HG03196 (cell line): ENCODE results near the gene SPRED2.

Experiments
- ATAC-seq: cut with Tn5 transposase; IDR thresholded peaks from one replicate; pipeline ENCODE4 v1.9.1; 2021; ENCODE audit not compliant: unreplicated experiment

The SPRED2 gene

DNA sequence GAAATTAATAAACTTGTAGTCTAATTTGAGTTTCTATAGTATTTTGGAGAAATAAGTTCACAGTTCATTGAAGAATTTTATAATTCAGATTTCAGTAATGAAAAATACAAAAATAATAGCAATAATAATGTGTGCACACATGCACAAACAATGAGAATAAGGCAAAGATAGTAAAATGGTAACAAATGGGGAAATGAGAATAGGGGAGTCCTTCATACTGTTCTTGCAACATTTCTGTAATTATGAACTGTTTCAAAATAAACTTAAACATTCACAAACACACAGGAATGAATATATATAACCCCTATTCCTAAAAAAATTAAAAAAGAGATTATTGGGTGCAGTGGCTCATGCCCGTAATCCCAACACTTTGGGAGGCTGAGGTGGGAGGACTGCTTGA lies 63.9 kb downstream of the SPRED2 start:
- ATAC-seq = no peak

DNA sequence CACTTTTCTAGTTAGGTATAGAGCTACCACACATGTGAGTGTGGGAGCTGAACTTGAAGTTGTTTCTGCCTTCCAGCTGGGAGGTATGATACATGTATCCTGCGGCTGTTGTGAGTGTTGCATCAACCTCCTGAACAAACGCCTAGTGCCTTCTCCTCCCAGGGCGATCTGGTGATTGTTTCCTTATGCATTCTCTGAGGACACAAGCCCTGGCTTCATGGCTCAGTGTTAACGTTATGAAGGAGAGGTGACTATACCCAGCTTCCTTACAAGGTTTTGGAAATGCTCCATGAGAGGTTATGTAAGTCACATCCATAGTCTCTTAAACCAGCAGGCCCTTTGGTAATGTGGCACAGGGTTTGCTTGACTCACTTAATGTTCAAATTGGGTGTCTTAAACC lies 64.9 kb downstream of the SPRED2 start:
- ATAC-seq = no peak

DNA sequence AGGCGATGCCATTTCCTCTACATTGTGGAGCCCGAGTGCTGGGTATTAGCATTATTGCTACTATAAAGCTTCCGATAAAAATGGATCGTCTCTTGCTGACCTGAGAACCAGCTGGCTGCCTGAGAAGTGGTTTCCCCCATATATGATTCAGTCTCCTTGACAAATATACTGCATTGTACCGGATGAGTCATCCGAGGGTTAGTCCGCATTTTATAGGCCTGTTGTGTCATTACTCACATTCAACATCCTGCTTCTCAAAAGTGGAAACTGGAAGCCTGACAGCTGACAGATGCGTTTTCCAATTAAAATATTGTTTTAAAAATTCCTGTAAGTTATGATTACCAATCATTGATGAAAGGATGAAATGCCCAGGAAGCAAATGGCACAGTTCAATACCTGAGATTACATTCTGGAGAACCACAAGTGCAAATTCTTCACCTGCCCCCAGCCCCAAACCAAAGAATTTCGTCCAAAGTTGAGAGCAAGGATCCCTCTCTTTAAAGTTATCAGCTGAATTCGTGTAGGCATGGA lies 65.7 kb downstream of the SPRED2 start:
- no peak for ATAC-seq

DNA sequence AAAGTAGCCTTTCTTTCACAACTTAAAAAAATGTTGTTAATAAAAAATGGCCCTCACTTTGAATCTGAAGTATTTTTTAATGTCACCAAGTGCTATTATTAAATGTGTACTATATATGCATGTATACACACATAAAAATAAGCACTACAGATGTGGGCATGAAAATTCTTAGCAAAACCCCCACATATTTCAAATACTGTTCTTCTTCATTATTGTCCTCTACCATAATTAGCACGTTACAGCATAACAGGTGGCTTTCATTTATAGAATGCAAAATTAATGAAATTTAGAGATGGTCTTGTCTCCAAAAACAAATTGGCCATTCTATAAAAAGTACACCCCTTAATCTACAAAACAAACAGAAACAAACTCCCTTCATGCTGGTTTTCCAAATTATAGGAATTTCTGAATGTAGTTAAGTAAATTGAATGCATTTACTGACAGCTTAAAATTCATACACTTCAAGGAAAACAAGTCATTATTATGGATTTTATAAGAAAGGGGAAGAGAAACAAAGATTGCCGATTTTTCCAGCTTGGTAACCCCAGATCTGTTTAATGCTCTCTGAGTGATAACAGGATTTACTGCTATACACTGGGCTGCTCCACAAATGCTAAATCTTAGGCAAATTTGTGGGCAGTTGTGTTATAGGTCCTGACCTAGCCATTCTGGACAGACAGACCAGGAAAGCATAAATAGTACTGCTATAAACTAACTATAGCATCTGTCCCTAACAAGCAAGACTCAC lies 67.2 kb downstream of the SPRED2 start:
- ATAC-seq = no peak

DNA sequence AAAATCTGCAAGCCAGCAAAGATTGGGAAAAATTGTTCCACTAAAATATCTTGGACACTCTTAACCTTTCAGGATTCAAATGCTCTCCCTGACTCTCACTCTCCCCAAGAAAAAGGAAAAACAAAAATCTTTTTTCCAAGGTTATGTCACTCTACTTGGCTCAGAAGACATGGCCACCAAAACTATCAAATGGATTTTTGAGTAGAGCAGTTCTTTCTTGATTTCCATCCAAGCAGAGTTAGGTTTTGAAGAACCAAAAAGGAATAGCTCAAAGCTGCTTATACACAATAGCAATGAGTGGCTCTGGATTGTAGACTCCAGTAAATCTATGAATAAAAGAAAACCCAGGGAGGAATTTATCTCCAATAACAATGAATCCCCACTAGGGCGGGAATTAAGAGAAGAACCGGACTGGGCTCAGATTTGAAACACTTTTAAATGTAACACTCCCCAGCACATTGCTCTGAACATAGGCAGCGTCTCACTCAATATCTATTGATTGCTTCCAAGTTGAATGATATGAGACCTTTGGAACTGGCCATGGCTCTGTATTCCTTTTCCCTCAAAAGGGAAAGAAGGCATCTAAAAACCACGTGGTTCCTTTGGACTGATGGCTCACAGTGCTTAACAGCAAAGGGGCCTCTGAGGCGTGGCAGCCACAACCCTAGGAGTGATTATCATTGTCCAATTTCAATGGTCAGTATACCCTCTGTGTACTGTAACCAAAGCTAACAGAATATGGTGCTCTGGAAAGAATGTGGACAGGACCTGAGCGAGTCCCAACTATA lies 68.3 kb downstream of the SPRED2 start:
- ATAC-seq = no peak

DNA sequence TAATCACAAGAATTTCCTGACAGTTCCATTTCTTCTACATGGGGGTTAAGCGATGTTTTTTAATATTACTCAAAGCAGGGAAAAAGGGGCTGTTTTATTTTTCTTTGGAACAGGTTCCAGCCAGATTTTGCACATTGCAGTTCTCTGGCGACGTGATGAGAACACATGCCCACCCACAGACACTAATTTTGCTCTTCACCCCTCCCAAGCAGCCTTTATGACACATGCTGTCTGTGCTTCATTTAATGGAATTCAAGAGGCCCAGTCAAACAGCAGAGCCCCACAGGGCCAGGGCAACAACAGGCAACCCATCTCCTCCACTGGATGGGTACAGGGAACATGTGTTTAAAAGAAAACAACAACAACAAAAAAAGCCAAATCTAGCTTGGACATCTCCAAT lies 70.8 kb downstream of the SPRED2 start:
- no peak for ATAC-seq

DNA sequence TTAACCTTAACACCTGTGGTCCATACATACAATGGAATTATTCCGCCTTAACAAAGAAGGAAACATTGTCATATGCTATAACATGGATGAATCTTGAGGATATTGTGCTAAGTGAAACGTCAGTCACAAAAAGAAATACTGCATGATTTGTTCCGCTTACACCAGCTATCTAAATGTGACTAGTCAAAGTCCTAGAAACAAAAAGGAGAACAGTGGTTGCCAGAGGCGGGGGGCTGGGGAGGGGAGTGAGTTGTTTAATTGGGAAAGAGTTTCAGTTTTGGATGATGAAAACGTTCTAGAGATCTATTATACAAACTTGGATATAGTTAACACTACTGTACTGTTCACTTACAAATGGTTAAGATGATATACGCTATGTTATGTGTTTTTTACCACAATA lies 72.0 kb downstream of the SPRED2 start:
- ATAC-seq = no peak

DNA sequence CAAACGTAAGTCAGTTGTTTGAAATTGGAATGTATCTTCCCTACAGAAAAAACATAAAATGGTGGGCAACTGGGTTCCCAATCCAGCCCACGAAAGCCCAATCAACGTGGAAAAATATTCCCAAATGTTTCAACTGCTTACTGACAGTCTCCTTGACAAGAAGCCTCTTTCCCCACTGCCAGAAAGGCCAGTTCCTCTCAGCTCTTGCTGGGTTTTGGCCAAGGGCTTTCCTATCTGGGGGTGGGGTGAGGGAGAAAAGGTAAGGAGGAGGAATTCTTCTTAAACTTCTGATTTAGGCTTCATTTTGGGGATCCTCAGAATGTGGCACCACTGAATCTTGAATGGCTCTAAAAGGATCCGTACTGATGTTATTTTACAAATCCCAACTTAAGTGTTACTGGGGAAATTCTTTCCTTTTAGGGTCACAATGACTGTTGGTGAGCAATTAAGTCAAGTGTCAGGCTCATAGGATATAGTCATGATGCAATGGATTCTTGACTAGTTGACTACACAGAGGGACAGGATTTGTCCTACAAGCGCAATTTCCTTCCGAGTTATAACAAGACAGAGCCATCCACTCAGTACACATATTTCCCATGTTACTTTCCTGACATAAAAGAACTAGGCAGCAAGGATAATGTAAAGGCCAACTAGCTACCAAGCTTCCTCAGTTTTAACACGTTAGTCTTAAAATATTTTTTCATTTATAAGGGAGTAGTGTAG lies 73.6 kb downstream of the SPRED2 start:
- no peak for ATAC-seq

DNA sequence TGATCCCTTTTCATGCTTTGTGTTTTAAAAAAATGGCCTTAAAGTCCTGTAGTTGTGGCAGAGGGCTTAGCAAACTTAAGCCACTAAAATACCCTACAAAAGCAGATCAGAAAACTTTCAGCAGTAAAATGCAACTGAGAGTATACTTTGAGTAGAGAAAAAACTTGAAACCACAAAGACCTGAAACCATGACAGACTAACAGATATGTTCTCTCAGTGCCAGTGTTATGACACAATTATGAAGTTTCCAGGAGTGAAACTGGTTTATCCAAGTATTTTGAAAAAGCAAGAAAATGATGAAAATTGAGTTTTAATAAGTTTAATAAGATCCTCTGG lies 74.5 kb downstream of the SPRED2 start:
- ATAC-seq = peak; percentile 87

DNA sequence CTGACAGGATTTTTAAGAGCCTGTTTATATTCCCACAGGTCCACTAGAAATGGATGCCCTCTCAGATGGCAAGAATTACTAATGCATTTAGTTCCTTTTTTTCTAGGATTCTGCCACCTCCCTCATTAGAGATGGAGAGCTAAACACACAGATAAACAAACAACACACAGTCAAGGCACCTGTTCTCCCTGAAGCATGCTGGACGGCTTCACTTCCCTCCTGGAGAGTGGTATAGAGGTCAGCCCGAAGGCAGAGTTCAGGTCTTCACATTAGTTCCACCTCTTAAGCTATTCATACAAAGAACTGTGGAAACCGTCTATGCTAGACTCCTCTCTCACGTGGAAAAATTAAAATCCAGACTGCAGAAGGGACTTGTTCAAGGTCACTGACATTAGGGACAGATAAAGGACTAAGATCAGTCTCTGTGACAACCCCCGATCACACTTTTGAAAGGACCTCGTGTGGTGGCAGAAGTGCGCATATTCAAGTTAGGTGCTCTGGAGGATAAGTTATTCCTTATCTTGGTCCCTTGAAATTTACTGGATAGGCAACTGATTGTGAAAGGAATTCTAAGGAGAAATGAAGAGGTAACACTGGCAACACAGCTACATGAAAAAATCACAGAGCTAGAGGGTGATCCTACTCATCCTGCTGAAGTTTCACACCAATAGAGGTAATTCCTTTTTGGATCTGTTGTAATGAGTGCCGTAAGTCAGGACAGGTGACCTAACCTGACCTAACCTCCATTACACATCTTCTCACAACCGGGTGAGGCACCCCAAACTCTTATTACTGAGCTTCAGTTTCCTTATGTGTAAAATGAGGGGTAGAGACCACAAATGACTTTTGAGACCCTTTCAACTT lies 75.1 kb downstream of the SPRED2 start:
- peak; percentile 37 for ATAC-seq

DNA sequence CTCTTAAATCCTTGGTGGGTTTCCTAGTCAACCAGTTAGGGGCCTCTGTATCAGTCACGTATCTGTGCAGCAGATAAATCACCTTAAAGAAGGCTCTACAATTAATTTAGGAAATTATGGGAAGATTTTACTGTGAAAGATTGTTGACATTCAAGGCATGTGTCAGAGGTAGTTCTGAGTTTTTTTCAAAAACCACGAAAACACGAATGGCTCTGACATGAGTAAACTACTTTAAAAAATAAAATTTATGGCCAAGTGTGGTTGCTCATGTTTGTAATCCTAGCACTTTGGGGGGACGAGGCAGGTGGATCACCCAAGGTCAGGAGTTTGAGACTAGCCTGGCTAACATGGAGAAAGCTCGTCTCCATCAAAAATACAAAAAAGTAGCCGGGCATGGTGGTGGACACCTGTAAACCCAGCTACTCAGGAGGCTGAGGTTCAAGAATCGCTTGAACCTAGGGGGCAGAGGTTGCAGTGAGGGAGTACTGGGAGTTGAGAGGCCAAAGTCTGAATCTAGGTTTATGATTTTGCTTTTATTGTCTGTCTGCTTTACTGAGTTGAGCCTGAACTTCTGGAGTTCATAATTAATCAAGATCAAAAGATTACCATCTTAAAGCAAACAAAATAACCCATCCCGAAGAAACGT lies 77.1 kb downstream of the SPRED2 start:
- no peak for ATAC-seq

DNA sequence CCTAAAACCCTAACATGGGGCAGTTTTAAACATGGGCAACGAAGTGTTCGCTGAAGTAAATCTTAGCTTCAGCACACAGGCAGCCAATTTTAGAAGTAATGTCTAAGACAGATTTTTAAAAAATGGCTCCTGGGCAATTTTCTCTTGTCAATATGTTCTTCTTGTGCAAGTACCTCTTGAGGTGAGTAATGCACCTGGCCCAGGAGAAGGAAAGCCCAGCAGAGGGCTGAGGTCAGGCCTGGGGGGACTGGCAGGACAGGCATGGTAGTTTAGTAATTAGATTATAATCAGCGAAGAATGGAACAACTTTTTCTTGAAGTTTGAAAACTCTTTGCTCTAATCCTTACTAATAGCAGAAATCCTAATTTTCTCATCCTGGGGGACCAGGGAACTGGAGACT lies 77.6 kb downstream of the SPRED2 start:
- no peak for ATAC-seq

DNA sequence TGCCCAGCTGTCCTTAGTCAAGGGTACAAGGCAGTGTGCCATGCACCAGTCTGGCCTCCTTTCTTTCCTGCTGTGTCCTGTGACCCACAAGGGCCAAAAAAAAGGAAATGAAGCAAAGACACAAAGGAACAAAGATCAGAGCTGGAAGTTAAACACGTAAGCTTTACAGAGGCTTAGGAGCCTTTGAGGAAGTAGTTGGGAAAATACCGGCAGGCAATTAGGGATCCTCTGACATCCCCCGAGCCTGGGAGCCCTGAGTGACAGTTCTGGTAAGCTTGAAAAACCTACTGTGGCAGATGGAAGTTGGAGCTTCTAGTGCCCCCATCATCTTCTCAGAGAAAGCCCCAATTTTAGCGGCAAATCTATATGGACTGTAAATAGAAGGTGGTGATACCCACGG lies 78.5 kb downstream of the SPRED2 start:
- no peak for ATAC-seq

DNA sequence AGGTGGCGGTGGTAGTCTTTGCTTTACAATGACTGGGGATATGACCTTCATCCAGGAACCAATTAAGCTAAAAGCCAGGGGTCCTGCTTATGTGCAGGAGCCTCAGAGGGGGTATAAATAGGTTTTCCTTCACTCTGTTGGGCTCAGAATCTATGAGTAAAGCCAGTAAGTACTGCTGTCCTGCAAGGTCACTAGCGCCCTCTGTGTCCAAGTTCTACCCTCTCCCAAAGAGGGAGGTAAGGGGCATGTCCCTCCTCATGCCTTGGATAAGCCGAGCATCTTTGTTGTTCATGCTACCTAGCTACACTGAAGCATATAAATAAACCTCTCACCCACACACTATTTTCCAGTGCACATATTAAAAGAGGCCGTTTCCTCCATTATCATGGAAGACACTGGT lies 79.4 kb downstream of the SPRED2 start:
- no peak for ATAC-seq

DNA sequence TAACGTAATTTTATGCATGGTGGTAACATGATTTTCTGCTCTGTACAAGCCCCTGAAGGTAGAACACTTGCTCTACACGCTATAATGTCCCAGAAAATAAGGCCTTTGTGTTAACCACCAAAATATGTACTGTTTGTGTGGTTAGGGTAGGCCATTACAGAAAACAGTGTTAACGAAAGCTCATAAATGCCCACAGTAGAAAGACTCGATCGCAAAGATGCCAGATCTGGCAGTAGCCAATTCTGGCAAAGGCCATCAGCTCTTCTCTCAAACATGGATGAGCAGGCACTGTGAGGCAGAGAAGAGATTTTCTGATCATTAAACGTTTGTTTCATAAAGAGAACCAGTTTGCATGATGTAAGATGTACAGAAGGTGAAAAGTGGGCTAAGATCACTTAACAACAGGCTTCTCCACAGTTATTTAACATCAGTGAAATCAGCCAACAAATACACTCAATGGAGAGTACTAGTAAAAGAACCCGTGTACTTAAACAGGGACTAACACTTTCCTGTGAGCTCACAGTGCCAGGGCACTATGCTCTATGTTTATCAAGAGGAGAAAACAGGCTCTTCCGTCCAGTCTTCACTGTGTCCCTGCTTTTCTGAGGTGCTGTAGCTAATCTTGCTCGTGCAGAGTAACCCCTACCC lies 80.3 kb downstream of the SPRED2 start:
- ATAC-seq = no peak

DNA sequence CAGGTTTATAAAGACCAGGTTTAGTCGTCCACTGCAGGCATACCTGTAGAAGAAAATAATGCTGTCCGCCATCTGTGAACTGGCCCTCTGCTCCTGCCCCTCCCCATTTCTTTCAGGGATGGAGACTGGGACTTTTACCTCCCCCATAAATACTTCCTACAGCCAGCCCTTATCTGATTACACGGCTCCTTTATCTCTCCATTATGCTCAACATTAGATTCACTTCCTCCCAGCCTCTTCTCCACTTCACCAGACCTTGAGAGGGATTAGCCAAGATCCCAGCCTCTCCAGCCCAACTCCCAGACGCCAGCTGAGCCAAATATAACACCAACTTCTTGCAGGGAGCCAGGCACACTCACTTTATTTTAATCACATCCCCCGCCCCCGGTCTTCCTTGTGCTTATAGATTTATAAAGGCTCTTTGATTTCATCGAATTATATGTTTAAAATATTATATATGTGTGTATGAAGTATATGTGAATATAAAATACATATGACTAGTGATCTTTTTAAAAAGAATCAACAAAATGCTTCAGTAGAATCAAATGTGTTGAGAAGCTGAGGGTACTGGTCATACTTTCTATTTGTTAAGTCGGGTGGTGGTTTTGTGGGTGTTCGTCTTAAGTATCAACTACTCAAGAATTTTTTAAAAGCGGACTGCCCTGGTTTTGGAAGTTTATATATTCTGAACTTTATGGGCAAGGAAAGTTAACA lies 81.0 kb downstream of the SPRED2 start:
- no peak for ATAC-seq

DNA sequence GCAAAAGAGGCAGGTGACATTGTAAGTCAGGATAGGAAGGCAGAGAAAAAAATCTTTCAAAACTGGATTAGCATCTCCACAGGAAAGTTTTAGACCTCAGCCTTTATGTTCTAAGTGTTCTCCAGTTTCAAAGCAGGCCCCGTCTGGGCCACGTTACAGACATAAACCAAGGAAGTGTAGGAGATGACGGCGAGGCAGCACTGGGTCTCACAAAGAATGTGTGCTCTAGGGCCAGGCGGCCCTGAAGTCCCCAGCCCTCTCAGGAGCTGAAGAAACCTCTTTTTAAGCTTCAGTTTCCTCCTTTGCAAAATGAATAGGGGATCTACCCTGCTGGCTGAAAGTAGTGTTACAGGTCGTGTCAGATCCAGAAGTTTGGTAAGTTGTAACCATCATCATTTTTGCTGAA lies 81.7 kb downstream of the SPRED2 start:
- ATAC-seq = no peak

DNA sequence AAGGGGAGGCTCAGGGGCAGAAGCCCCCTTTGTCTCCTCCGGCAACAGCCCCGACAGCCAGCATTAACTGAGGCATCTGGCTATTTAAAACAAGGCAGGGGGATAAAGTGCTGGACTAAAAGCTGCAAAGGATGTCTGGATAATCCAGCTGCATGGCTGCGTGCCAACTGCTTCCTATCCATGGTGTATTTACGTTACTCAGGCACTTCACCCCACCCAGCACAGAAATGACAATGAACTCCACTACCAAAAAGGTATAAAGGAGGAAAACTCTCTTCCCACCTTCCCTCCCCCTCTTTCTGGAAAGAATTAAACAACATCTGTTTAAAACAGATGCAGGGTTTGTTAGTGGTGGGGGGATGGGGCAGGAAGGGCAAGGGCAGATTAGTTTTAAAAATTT lies 82.5 kb downstream of the SPRED2 start:
- ATAC-seq = no peak

DNA sequence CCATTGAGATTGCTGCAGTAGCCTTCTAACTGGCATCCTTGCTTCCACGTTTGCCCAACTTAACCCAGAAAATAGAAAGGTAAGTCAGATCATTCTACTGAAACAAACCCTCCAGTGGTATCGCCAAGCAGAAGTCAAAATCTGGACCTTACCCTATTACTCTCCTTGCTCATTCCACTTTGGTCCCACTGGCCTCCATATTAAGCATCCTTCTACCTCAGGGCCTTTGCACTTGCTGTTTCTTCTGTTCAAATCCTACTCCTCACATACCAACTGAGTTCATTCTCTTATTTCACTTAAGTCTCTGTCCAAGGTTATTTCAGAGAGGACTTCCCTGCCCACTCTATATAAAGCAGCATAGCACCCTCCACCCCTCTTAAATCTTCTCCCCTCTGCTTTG lies 84.5 kb downstream of the SPRED2 start:
- ATAC-seq = no peak
